Dendritic cell treated with granulocyte-macrophage colony-stimulating factor and Interleukin-4, amounts not matched to agents 40 ng/mL and 50 ng/mL, for 4 days (primary cell): Measurements from ENCODE around the gene MPG.
"Not testable (repeated sequence)": the region's sequence is repeated elsewhere in the genome, so short reads cannot be mapped to it uniquely, and the experiment has no call there.

ENCODE experiments used
- H3K27ac Mint-ChIP-seq: one replicate; pipeline ENCODE4 v1.8.0; 2022; ENCODE audit warnings: mild to moderate bottlenecking, mixed read lengths
- H3K27me3 Mint-ChIP-seq: one replicate; pipeline ENCODE4 v1.8.0; 2022; ENCODE audit warnings: mild to moderate bottlenecking, mixed read lengths
- H3K36me3 Mint-ChIP-seq: one replicate; pipeline ENCODE4 v1.8.0; 2022; ENCODE audit warnings: low read depth, mixed read lengths
- H3K4me1 Mint-ChIP-seq: one replicate; pipeline ENCODE4 v1.8.0; 2022; ENCODE audit warnings: low read depth, mixed read lengths
- H3K4me3 Mint-ChIP-seq: one replicate; pipeline ENCODE4 v1.8.0; 2022; ENCODE audit warnings: mild to moderate bottlenecking, moderate library complexity, mixed read lengths
- H3K9me3 Mint-ChIP-seq: one replicate; pipeline ENCODE4 v1.8.0; 2022; ENCODE audit warnings: mixed read lengths
- intact Hi-C: fragments of 100-400 bp; cut with micrococcal nuclease; formaldehyde crosslinking; loops from one replicate; pipeline ENCODE4 v1.15.0; 2022

The MPG gene

DNA sequence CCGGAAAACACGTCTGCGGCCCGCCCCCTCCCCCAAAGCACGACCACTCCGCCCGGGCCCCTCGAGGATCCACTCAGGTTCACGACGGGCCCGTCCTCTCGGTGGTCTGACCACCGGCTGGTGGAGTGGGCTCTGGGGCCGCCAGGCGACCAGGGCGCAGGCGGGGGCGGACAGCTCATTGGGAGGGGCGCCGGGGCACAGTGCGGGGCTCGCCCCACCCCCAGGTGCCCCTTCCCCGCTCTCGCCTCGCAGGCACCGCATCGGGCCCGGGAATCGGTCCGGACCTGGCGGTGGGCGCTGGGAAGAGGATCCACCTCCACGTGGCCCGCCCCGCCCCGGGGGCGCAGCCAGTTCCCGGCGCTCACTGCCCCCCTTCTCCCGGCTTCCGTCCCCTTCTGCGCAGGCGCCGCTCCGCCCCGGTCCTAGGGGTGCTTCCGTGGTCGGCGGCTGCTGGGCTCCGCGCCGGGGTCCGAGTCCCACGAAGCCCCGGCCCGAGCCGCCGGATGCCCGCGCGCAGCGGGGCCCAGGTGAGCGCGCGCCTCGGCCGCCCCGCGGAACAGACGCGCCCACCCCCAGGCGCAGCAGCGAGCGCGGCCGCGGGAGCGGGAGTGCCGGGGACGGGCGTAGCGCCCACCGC lies at the start of gene MPG:
Gene MPG (plus strand): TSS at position 419 of the 637 bp plus-strand sequence. CDS start 85 bp downstream, at position 504.
- no peaks in the 10 kb centered on the region for H3K9me3 Mint-ChIP-seq
- H3K27me3 Mint-ChIP-seq: peaks cover 31% of the 10 kb centered on the region
- peaks cover 53% of the 10 kb centered on the region for H3K4me1 Mint-ChIP-seq
- peak within 1 kb of the TSS; percentile 81 for H3K4me3 Mint-ChIP-seq
- peaks cover 40% of the 10 kb centered on the region for H3K36me3 Mint-ChIP-seq
- intact Hi-C loops: no loop called here
- peak within 1 kb of the TSS; percentile 62 for H3K27ac Mint-ChIP-seq

- peaks cover 22% of the 10 kb centered on the region for H3K4me1 Mint-ChIP-seq
- H3K27ac Mint-ChIP-seq, H3K27me3 Mint-ChIP-seq, intact Hi-C loops, H3K4me3 Mint-ChIP-seq, H3K36me3 Mint-ChIP-seq, H3K9me3 Mint-ChIP-seq: not testable (repeated sequence)
These were observed 47.4 kb upstream of the MPG start for GRCh38 chr16:30627-31026.

DNA sequence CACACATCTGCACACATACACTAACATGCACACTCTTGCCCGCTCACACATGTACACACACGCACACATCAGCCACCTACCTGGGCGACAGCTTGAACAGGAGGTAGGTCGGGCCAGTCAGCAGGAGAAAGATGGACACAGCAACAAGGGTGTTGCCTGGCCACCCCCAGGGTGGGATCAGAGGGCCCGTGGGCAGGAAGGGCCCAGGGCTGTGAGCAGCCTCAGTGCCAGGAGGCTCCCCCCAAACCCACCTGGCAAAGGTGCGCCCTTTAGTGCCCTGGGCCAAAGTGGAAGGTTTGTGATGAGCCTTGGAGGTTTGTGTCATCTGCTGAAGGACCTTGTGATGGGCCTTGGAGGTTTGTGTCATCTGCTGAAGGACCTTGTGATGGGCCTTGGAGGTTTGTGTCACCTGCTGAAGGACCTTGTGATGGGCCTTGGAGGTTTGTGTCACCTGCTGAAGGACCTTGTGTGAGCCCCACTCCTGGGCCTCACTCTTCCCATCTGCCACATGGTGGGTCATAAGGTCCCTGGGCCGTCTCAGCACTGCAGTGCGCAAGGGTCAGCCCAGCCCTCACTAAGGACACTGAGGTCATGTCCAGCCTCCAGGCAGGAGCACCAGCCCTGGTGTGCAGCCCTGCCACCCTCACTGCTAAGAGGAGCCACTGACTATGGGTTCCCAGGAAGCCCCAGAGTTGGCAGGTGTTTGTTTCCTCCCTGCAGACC lies 44.7 kb upstream of the MPG start:
- H3K27ac Mint-ChIP-seq: peak overlapping the region; percentile 36
- intact Hi-C loops, H3K9me3 Mint-ChIP-seq: not testable (repeated sequence)

GRCh38 chr16:33877-34647 lies 44.0 kb upstream of the MPG start:
- no peak overlapping the region for H3K4me3 Mint-ChIP-seq
- no peaks in the 10 kb centered on the region for H3K9me3 Mint-ChIP-seq
- intact Hi-C loops: no loop called here
- peaks cover 38% of the 10 kb centered on the region for H3K4me1 Mint-ChIP-seq
- H3K27me3 Mint-ChIP-seq: no peaks in the 10 kb centered on the region
- H3K36me3 Mint-ChIP-seq: peaks cover 11% of the 10 kb centered on the region
- peak overlapping the region; percentile 36 for H3K27ac Mint-ChIP-seq

More for the DNA sequence above, 44.7 kb upstream of the MPG start:
- not testable (repeated sequence) for H3K27me3 Mint-ChIP-seq, H3K4me3 Mint-ChIP-seq, H3K36me3 Mint-ChIP-seq
- peaks cover 31% of the 10 kb centered on the region for H3K4me1 Mint-ChIP-seq

- H3K9me3 Mint-ChIP-seq: no peaks in the 10 kb centered on the region
- peaks cover 15% of the 10 kb centered on the region for H3K36me3 Mint-ChIP-seq
- H3K27me3 Mint-ChIP-seq: no peaks in the 10 kb centered on the region
- H3K4me3 Mint-ChIP-seq: no peak overlapping the region
- peaks cover 44% of the 10 kb centered on the region for H3K4me1 Mint-ChIP-seq
- intact Hi-C loops: no loop called here
- H3K27ac Mint-ChIP-seq: peak overlapping the region; percentile 36
These were observed 43.4 kb upstream of the MPG start for GRCh38 chr16:34648-34987.

DNA sequence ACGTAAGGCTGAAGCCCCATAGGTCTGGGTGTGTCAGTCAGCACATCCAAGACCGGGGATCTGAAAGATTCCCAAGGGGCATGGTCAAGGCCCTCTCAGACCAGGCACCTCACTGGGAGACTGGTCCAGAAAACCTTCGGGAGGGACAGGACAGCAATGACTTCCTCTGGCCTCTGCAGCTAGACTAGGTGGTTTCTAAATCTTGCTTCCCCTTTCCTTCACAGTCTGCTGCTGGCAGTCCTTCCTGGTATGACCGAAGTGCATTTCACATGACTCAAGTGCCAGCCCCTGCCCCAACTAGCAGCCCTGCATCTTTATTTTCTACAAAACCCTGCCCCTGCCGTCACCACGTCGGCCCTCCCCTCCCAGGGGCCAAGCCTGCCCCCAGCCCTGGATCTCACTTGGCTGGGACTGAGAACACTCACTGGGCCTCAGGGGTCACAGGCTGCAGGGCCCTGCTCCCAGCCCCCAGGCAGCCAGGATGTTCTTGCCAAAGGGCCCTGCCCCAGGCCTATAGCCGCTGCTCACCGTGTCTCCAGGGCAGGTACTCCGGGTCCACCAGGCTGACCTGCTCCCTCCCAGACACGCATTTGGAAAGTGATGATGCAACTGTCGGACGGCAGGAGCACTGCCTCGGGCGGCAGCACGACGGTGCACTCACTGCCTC lies 42.9 kb upstream of the MPG start:
- Mint-ChIP-seq H3K36me3 (peaks cover 15% of the 10 kb centered on the region), H3K27ac (peak overlapping the region; percentile 36)
- intact Hi-C loops: no loop called here

GRCh38 chr16:35678-36305 lies 42.2 kb upstream of the MPG start:
- peaks cover 44% of the 10 kb centered on the region for H3K4me1 Mint-ChIP-seq
- peak overlapping the region; percentile 36 for H3K27ac Mint-ChIP-seq

More for the DNA sequence above, 42.9 kb upstream of the MPG start:
- Mint-ChIP-seq H3K9me3 (no peaks in the 10 kb centered on the region), H3K4me3 (no peak overlapping the region), H3K27me3 (no peaks in the 10 kb centered on the region), H3K4me1 (peaks cover 44% of the 10 kb centered on the region)

GRCh38 chr16:36336-36984 lies 41.6 kb upstream of the MPG start:
- H3K27me3 Mint-ChIP-seq: no peaks in the 10 kb centered on the region
- H3K9me3 Mint-ChIP-seq: no peaks in the 10 kb centered on the region
- H3K36me3 Mint-ChIP-seq: peaks cover 21% of the 10 kb centered on the region
- H3K27ac Mint-ChIP-seq: no peak overlapping the region
- intact Hi-C loops: no loop called here
- H3K4me1 Mint-ChIP-seq: peaks cover 44% of the 10 kb centered on the region
- no peak overlapping the region for H3K4me3 Mint-ChIP-seq

More at GRCh38 chr16:35678-36305, 42.2 kb upstream of the MPG start:
- Mint-ChIP-seq H3K4me3 (no peak overlapping the region), H3K27me3 (no peaks in the 10 kb centered on the region), H3K36me3 (peaks cover 15% of the 10 kb centered on the region), H3K9me3 (no peaks in the 10 kb centered on the region)
- intact Hi-C loops: no loop called here

DNA sequence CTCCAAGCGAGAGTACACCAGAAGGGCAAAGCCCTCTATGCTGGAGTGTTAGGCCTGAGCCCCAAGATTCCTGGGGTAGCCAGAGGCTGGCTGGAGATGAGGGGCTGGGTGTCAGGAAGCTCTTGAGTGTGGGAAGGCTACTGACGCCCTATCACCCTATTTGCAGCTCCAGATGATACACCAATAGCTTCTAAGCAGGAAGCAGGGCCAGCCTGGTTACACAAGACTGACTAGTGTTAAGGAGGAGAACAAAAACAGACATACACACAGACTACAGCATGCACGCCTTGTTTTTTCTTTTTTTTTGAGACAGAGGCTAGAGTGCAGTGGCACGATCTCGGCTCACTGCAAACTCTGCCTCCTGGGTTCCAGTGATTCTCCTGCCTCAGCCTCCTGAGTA lies 40.5 kb upstream of the MPG start:
- Mint-ChIP-seq H3K27ac (peak overlapping the region; percentile 11), H3K4me3 (no peak overlapping the region), H3K36me3 (peaks cover 31% of the 10 kb centered on the region), H3K27me3 (no peaks in the 10 kb centered on the region), H3K9me3 (no peaks in the 10 kb centered on the region), H3K4me1 (peaks cover 53% of the 10 kb centered on the region)
- intact Hi-C loops: no loop called here

DNA sequence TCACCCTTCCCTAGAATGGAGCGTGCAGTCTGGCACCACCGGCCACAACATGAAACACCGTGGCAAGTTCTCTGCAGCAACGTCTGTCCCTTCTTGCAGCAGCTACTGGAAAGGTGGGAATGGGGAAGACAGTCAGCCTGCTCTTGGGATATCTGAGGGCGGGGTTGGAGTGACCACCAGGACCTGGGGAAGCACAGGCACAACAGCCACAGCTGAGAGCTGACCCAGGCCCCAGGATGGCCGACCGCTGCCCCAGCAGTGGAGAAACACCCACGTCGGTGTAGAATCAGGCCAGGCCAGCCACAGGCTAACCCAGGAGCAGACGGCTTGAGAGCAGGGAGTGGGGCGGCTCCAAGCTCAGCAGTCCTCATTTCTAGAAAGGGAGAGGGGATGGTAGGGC lies 39.8 kb upstream of the MPG start:
- H3K9me3 Mint-ChIP-seq, intact Hi-C loops, H3K27me3 Mint-ChIP-seq, H3K4me3 Mint-ChIP-seq: not testable (repeated sequence)
- Mint-ChIP-seq H3K36me3 (peaks cover 38% of the 10 kb centered on the region), H3K4me1 (peaks cover 57% of the 10 kb centered on the region), H3K27ac (peak overlapping the region; percentile 11)

- Mint-ChIP-seq H3K27ac (no peak overlapping the region), H3K36me3 (peaks cover 48% of the 10 kb centered on the region), H3K9me3 (no peaks in the 10 kb centered on the region), H3K27me3 (no peaks in the 10 kb centered on the region), H3K4me1 (peaks cover 49% of the 10 kb centered on the region), H3K4me3 (no peak overlapping the region)
- intact Hi-C loops: no loop called here
These were observed 38.8 kb upstream of the MPG start for GRCh38 chr16:38941-39892.

GRCh38 chr16:41439-42068 lies 36.5 kb upstream of the MPG start:
- Mint-ChIP-seq H3K36me3 (peaks cover 71% of the 10 kb centered on the region), H3K4me3 (no peak overlapping the region), H3K27ac (no peak overlapping the region), H3K9me3 (no peaks in the 10 kb centered on the region), H3K4me1 (peaks cover 30% of the 10 kb centered on the region), H3K27me3 (no peaks in the 10 kb centered on the region)
- intact Hi-C loops: no loop called here
